HG03095 (cell line): ENCODE measurements around the gene ACAA1.
"Not testable (repeated sequence)": the region's sequence is repeated elsewhere in the genome, so short reads cannot be mapped to it uniquely, and the experiment has no call there.

Experiments used
- ATAC-seq: cut with Tn5 transposase; IDR thresholded peaks from one replicate; pipeline ENCODE4 v1.9.1; 2021; ENCODE audit warnings: moderate library complexity; ENCODE audit not compliant: unreplicated experiment

Gene ACAA1

GRCh38 chr3:38135621-38136277 lies 1.2 kb downstream of the ACAA1 start:
- ATAC-seq = not testable (repeated sequence)

GRCh38 chr3:38134517-38135143 lies 2.3 kb downstream of the ACAA1 start:
- ATAC-seq = not testable (repeated sequence)

- no peak for ATAC-seq
Measured at GRCh38 chr3:38133557-38134405, 3.1 kb downstream of the ACAA1 start.

- no peak for ATAC-seq
Measured at GRCh38 chr3:38133209-38133556, 3.7 kb downstream of the ACAA1 start.

GRCh38 chr3:38131621-38132369 lies 5.1 kb downstream of the ACAA1 start:
- no peak for ATAC-seq

GRCh38 chr3:38130631-38131065 lies 6.3 kb downstream of the ACAA1 start:
- no peak for ATAC-seq

- no peak for ATAC-seq
Measured at GRCh38 chr3:38129058-38129457, 7.9 kb downstream of the ACAA1 start.

- ATAC-seq = no peak
Measured at GRCh38 chr3:38128303-38128655, 8.6 kb downstream of the ACAA1 start.

- no peak for ATAC-seq
Measured at GRCh38 chr3:38127611-38128302, 9.2 kb downstream of the ACAA1 start.

GRCh38 chr3:38126121-38126892 lies 10.6 kb downstream of the ACAA1 start:
- no peak for ATAC-seq

- ATAC-seq = no peak
Measured at GRCh38 chr3:38125305-38126120, 11.4 kb downstream of the ACAA1 start.

- ATAC-seq = no peak
Measured at GRCh38 chr3:38124324-38125122, 12.4 kb downstream of the ACAA1 start.

- no peak for ATAC-seq
Measured at GRCh38 chr3:38122712-38123290, 14.1 kb downstream of the ACAA1 start.

GRCh38 chr3:38121832-38122461 lies 15.0 kb downstream of the ACAA1 start:
- ATAC-seq = no peak

GRCh38 chr3:38121451-38121831 lies 15.5 kb downstream of the ACAA1 start:
- no peak for ATAC-seq

- ATAC-seq = no peak
Measured at GRCh38 chr3:38120693-38121450, 16.1 kb downstream of the ACAA1 start.
